Kidney tubule cell (primary cell): ENCODE data around the gene UFL1.
"Not testable (repeated sequence)": the region's sequence is repeated elsewhere in the genome, so short reads cannot be mapped to it uniquely, and the experiment has no call there.

Experiments used
- DNase-seq: peaks from one replicate; pipeline ENCODE4 v3.0.0-alpha.2; 2018; ENCODE audit warnings: low spot score

The UFL1 gene

GRCh38 chr6:96521644-96522464 lies at the start of gene UFL1:
TSS of gene UFL1 (plus strand) at chr6:96521806. CDS start at chr6:96521874, 68 bp downstream.
- DNase-seq, result peak; percentile 94

- DNase-seq, result not testable (repeated sequence)
These were observed 49.3 kb upstream of the UFL1 start for GRCh38 chr6:96472291-96472690.

GRCh38 chr6:96478695-96479094 lies 42.9 kb upstream of the UFL1 start:
- DNase-seq, result no peak

- DNase-seq, result no peak
These were observed 29.7 kb upstream of the UFL1 start for GRCh38 chr6:96491926-96492325.

- DNase-seq, result no peak
These were observed 21.8 kb upstream of the UFL1 start for GRCh38 chr6:96499781-96500180.

- DNase-seq, result no peak
These were observed 18.7 kb upstream of the UFL1 start for GRCh38 chr6:96502915-96503314.

- DNase-seq, result no peak
These were observed 16.2 kb upstream of the UFL1 start for GRCh38 chr6:96505363-96505762.

- no peak for DNase-seq
These were observed 12.3 kb upstream of the UFL1 start for GRCh38 chr6:96509281-96509680.

- DNase-seq, result peak; percentile 91
These were observed 1.2 kb upstream of the UFL1 start for GRCh38 chr6:96520171-96521115.

GRCh38 chr6:96521306-96521643 lies 331 bp upstream of the UFL1 start:
- DNase-seq, result no peak

- DNase-seq, result peak; percentile 28
These were observed 931 bp downstream of the UFL1 start for GRCh38 chr6:96522465-96523009.

GRCh38 chr6:96528193-96528592 lies 6.6 kb downstream of the UFL1 start:
- DNase-seq, result no peak

GRCh38 chr6:96532399-96532798 lies 10.8 kb downstream of the UFL1 start:
- no peak for DNase-seq

- no peak for DNase-seq
These were observed 16.1 kb downstream of the UFL1 start for GRCh38 chr6:96537726-96538125.

GRCh38 chr6:96542702-96543101 lies 21.1 kb downstream of the UFL1 start:
- no peak for DNase-seq

- no peak for DNase-seq
These were observed 24.3 kb downstream of the UFL1 start for GRCh38 chr6:96545882-96546281.

- no peak for DNase-seq
These were observed 26.0 kb downstream of the UFL1 start for GRCh38 chr6:96547654-96548053.

GRCh38 chr6:96554558-96554957 lies 33.0 kb downstream of the UFL1 start:
- DNase-seq, result no peak

- DNase-seq, result not testable (repeated sequence)
These were observed 38.1 kb downstream of the UFL1 start for GRCh38 chr6:96559740-96560139.

GRCh38 chr6:96562886-96563285 lies 41.3 kb downstream of the UFL1 start, which contains the start of gene FHL5:
TSS of gene FHL5 (plus strand) at chr6:96563128. CDS start at chr6:96603614, 40,486 bp downstream.
- no peak for DNase-seq

- no peak for DNase-seq
These were observed 42.2 kb downstream of the UFL1 start for GRCh38 chr6:96563853-96564252.

- no peak for DNase-seq
These were observed 48.4 kb downstream of the UFL1 start for GRCh38 chr6:96570053-96570452.

- no peak for DNase-seq
These were observed 49.9 kb downstream of the UFL1 start for GRCh38 chr6:96571551-96571950.
